ENCODE measurements around the gene FAM107A. TPM values are rescaled to one million over a fixed set of nuclear protein-coding genes. Genes with fewer than 3 reads are reported as not detected.

Gene FAM107A
- total RNA-seq, 1 donor, result not detected

DNA sequence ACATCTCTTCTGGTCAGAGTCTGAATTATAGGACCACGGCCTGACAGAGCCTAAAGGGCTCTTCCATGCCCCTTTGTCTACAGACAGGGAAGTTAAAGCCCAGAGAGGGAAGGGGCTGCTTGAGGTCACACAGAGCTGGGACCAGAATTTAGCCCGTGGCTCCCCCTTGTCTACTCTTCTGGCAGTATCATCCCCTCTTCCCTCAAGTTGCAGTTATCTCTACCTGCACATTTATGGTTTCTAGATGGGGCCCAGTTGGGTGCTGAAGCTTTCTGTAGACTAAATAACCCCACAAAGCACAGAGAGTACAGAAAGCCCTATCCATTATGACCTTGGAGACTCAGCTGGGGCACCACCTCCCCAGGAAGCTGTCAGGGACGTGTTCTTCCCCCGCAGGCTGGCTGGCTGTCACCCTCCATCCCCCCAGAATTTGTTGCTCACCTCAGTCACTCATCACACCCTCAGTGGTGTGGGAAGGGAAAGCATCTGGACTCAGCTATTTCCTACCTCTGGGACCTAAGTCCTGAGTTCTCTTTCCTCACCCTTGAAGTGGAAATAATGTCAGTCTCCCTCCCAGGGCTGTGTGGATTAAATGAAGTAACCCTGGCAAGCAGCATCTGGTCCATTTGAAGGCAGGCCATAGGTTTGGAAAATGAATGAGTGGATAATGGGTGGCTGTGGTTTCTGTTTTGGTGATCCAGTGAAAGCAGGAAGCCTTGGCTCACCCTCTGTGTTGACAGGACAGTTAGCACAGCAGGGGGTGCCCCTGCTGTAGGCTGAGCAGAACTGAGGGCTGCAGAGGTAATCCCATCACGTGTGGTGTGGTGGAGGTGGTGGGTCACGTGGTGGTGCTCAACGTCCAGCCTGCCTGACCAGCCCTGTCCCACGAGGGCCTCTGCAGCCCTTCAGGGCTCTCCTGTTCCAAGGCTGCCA, 56.5 kb downstream of the FAM107A start:
- DNase-seq (ENCODE audit: low read depth), result no peak
- TF ChIP-seq, protein P1, sequence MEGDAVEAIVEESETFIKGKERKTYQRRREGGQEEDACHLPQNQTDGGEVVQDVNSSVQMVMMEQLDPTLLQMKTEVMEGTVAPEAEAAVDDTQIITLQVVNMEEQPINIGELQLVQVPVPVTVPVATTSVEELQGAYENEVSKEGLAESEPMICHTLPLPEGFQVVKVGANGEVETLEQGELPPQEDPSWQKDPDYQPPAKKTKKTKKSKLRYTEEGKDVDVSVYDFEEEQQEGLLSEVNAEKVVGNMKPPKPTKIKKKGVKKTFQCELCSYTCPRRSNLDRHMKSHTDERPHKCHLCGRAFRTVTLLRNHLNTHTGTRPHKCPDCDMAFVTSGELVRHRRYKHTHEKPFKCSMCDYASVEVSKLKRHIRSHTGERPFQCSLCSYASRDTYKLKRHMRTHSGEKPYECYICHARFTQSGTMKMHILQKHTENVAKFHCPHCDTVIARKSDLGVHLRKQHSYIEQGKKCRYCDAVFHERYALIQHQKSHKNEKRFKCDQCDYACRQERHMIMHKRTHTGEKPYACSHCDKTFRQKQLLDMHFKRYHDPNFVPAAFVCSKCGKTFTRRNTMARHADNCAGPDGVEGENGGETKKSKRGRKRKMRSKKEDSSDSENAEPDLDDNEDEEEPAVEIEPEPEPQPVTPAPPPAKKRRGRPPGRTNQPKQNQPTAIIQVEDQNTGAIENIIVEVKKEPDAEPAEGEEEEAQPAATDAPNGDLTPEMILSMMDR (IDR thresholded peaks at IDR 0.05; ENCODE audit: insufficient read depth, low read depth, low read length), result no peak
- H3K4me3 ChIP-seq (ENCODE audit: low read depth, low read length), result no peak overlapping the region

DNA sequence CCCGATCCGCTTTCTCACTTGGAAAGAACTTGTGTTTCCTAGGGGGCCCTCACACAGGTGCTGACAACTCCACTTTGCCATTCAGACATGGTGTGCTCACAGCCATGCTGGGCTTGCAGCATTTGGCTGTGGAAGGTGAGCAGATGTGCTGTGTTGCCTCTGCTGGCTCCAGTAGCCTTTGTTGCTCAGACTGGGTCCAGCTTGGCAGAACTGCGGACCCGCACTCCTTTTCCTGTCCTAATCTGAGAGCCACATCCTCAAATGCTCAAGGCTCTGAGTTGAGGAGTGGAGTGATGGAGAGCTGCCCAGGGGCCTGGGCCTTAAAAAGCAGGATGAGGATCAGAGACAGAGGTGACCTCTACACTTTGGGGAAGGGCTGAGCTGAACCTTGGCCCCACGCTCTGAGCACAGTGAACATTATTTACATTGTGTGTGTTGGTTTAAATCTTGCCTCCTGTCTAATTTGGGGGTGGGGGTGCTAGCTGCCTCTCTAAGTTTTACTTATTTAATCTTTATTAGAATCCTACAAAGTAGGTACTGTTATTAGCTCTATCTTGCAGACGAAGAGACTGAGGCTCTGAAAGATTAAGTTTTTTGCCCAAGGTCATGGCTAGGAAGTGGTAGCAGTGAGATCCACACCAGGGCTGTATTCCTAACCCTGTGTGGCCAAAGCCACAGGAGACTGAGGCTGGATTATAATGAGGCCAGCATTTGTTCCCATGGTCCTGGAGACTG, 57.4 kb downstream of the FAM107A start:
- DNase-seq (ENCODE audit: low read depth), result no peak
- TF ChIP-seq, protein P1 (IDR thresholded peaks at IDR 0.05; ENCODE audit: insufficient read depth, low read depth, low read length), result no peak
- H3K4me3 ChIP-seq (ENCODE audit: low read depth, low read length), result no peak overlapping the region

DNA sequence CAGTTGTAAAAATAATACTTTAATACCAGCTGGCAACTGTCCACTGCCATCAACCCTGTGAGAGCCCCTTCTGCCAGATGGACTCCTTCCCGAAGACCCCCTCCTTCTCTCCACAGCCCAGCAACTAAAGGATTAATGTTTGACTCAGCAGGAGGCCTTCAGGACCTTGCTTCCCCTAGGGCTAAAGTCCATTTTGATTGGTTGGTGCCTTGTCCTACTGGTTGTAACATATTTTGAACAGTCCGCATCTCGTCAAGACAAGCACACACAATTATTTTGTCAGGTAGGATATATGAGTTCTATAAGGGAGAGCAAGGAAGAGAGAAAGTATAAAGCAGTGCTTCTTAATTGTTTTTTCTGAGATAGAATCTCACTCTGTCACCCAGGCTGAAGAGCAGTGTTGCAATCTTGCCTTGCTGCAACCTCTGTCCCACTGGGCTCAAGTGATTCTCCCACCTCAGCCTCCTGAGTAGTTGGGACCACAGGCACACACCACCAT, 58.9 kb downstream of the FAM107A start:
- TF ChIP-seq, protein P1 (IDR thresholded peaks at IDR 0.05; ENCODE audit: insufficient read depth, low read depth, low read length), result no peak
- H3K4me3 ChIP-seq (ENCODE audit: low read depth, low read length), result no peak overlapping the region
- DNase-seq (ENCODE audit: low read depth), result no peak

DNA sequence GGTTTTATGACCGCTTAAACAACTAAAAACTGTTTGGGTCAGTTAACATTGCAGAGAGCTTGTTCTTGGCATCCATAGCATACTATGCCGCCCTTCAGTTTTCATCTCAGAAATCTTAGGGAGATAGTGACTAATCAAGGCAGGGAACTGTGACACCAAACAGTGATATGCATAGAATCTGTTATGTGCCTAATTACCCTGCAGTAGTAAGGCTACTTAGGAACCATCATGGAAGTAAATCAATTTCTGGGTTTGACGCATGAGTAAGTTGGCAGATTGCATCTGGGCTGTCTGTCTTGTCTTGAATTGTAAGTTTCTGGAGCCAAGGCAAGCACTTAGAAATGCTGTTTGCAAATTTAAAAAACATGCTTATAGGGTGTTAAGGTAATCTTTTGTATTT, 62.8 kb downstream of the FAM107A start:
- no peak for DNase-seq (ENCODE audit: low read depth)
- no peak overlapping the region for H3K4me3 ChIP-seq (ENCODE audit: low read depth, low read length)
- TF ChIP-seq, protein P1 (IDR thresholded peaks at IDR 0.05; ENCODE audit: insufficient read depth, low read depth, low read length), result no peak

Other genes with a start within 250 kb of the FAM107A start
- gene PXK, start 244.5 kb downstream of the FAM107A start, total RNA-seq, result 57.9 and 64.7 TPM in 2 replicates
- gene PDHB, start 143.6 kb downstream of the FAM107A start, total RNA-seq, result 102 and 114 TPM in 2 replicates
- 8.1 and 10.4 TPM in 2 replicates for gene KCTD6, start 85.3 kb downstream of the FAM107A start, total RNA-seq
- gene ACOX2, start 40.2 kb downstream of the FAM107A start, total RNA-seq, result 12.1 and 13.9 TPM in 2 replicates
- not detected in 2 replicates for gene FAM3D, start 89.4 kb upstream of the FAM107A start, total RNA-seq